NCI-H345 (cell line): ENCODE results near the gene LMOD3.

Experiments used
- DNase-seq: peaks from one replicate; lab custom pipeline; 2025; lab: John Stamatoyannopoulos, UW

LMOD3 gene

DNA sequence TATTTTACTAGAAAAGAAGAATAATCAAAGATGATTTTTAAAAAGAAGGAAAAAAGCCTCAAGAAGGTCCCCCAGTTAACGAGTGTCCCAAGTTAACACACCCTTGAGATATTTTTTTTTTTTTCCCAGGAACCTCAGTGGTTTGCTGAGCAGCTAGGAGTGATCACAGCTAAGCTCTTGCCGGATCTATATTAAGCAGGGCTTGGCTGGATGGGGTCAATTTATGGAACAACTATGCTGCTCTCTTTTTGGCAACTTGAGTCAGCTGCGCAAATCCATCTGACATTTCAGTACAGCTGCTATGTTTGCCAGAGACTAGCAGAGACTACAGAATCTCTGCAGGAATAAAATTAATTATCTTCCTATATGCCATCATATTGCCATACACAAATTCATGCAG is at the start of gene LMOD3:
TSS of gene LMOD3 (minus strand) at position 193 of the 400 bp plus-strand sequence. CDS start 209 bp downstream, outside the sequence.
- DNase-seq = no peak

DNA sequence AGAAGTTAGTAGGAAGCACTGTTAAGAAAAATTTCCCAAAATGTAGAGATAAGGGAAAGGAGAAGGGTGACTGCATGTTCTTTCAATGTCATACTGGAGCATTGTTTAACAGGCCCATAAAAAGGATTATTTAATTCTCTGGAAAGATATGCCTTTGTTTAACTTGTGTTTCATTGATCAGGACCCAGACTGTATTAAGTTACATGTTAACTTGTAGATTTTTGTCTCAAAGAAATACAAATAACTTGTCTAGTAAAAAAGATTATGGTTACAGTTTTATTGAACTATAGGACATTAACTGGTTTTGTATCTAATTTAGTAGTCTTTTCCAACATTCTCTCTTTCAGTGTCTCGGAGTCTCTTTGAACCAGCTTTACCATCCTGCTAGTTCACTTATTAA is 49.7 kb upstream of the LMOD3 start:
- DNase-seq = no peak

DNA sequence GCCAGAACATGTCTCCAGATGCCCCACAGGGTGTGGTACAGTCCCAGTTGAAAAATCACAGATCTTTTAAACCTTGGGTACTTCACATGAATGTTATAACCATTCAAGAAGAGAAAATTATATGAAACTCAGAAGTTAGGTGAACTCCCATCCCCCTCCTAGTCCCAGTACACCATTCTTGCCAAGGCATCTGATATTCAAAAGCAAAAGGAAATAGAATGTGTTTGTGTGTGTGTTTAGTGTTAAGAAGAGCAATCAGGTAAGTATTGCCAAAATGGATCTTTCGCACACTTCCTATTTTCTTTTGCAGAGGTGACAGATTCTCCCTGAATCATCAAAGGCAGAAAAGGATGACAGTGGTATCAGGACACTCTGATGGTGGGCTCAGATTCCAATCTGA is 44.1 kb upstream of the LMOD3 start:
- no peak for DNase-seq

DNA sequence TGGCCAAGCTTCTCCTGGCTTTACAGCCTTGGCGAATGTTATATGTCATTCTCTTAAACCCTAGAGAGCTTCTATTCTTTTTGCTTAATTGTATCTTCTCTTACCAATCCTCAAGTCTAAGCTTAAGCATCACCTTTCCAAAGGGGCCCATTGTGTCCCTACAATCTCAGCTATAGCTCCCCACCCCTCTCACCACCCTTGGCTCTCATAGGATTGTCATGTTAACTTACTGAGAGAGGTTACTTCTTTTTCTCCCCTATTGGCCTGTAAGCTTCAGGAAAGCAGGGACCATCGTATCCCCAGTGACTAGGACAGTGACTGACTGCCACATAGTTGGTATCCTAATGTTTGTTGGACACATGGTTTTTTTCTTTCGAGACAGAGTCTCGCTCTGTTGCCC is 43.3 kb upstream of the LMOD3 start:
- no peak for DNase-seq

- DNase-seq = no peak
Measured at GRCh38 chr3:69164296-69164695, 41.9 kb upstream of the LMOD3 start.

- DNase-seq = no peak
Measured at GRCh38 chr3:69162308-69162980, 40.0 kb upstream of the LMOD3 start.

DNA sequence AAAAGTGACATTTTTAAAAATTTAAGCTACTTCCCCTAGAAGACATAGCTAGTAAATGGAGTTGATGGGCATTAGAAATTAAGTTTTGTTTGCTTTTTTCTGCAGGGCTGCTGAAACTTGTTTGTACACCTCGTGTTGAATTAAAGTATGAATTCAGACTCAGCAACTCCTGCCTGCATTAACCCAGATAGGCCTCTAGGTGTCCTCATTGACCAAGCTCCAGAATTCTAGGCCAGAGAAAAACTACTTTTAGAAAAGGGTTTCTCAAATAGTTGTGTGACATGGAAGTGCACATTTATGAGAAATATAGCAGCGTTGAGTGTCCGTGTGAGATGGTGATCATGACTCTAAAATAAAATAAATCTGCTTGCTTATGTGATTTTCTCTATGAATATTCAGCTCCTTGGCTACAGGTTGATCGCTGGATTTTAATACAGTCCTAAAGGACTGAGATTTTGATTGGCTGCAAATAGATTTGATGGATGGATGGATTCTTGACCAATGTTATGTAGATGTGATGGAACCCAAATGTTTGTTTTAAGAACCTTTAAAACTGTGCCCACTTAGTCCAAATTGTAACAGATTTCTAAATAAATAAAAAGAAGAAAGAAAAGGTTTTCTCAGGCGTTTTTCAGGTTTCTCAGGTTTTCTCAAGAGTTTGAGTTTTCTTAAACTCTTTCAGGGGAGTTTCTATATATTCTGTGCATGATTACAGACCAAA is 39.4 kb upstream of the LMOD3 start:
- DNase-seq = peak; percentile 28

- no peak for DNase-seq
Measured at GRCh38 chr3:69160525-69160924, 38.1 kb upstream of the LMOD3 start.

DNA sequence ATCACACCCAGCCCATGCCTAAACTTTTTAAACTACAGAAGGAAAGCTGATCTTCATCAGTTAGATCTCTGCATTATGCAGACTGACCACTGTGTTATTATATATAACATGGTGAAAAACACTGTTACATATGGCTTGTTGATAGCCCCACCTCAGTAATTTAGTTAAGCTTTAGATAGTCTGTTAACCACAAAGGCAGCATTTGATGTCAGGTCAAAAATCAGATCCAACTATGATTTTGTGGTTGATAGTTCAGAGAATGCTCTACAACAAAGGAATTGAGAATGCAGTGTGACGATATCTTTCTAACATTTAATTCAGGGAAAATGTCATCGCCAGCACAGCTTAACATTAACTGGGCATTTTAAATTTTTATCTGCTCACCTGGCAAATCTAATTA is 37.7 kb upstream of the LMOD3 start:
- no peak for DNase-seq

- DNase-seq = no peak
Measured at GRCh38 chr3:69149586-69149985, 27.2 kb upstream of the LMOD3 start.

DNA sequence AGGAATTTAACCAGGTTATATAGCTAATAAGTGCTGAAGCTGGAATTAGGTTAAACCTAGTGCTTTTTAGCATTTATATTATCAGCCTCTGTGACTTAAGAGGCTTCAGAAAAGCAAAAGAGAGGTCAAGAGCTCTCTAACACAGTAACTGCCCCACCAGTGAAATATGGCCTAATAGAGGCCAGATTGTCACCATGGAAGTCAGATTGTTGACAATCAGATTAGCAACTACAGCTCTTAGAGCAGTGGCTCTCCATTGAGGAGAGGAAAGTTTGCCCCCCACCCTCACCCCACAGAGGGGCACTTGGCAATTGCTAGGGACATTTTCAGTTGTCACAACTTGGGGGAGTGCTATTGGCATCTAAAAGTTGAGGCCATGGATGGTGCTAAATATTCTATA is 23.3 kb upstream of the LMOD3 start:
- no peak for DNase-seq

GRCh38 chr3:69144631-69145245 is 22.3 kb upstream of the LMOD3 start:
- DNase-seq = peak; percentile 76

- peak; percentile 26 for DNase-seq
Measured at GRCh38 chr3:69143612-69144011, 21.2 kb upstream of the LMOD3 start.

DNA sequence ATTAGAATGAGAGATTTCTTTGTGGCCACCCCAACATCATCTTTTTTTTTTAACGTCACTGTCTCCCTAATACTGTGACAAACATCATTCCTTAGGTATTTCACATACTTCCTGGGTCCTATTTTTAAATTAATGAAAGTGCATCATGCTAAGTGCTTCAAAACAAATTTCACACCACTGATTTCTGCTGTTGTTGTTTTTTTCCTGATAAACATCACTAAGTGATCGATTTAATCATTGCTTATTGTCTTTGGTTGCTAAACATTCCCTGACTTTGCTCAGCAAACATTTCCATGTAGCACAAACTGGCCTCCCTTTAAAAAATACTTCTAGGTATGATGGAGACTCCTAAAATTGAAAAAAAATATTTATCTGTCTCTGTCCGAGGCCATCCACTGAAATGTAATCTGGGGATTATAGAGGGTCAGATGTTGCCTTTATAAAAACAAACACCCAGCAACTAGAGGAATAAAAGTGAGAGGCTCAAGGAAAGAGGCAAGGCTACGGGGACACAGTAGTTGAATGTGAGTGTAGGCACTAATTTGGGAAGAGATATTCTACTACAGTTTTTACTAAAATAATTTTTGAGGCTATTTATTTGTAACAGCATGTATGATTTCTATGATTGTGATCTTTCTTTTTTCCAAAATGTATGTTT is 20.5 kb upstream of the LMOD3 start:
- no peak for DNase-seq

GRCh38 chr3:69142090-69142489 is 19.7 kb upstream of the LMOD3 start:
- DNase-seq = no peak

DNA sequence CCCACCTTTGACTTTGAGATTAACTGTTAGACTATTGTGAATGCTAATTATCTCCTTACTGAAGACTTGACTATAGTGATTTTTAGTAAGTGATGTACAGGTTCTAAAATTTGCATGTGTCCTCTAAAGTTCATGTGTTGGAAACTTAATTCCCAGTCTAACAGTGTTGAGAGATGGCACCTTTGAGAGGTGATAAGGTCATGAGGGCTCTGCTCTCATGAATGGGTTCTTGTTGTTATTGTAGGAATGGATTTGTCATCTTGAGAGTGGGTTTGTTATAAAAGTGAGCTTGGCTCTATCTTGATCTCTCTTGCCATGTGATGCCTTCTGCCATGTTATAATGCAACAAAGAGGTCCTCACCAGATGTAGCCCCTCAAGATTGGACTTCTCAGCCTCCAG is 18.9 kb upstream of the LMOD3 start:
- DNase-seq = no peak

- no peak for DNase-seq
Measured at GRCh38 chr3:69137412-69137811, 15.0 kb upstream of the LMOD3 start.

GRCh38 chr3:69137005-69137404 is 14.6 kb upstream of the LMOD3 start:
- no peak for DNase-seq

DNA sequence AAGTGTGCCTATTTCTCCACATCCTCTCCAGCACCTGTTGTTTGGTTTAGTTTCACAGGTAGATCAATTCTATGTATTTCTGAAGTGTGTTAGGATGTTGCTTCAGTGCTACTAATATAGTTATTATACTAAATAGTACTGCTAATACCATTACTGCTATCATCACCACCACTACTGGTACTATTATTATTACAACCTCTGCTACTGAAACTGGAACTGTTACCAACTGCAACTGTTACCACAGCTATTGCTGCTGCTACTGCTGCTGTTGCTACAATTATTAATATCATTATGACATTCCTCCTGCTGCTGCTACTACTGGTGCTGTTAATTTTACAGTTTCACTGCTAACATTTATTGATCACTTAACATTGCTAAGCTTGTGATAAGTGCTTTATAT is 8.3 kb upstream of the LMOD3 start:
- DNase-seq = no peak

- DNase-seq = no peak
Measured at GRCh38 chr3:69129531-69129930, 7.1 kb upstream of the LMOD3 start.

GRCh38 chr3:69128509-69128908 is 6.1 kb upstream of the LMOD3 start:
- DNase-seq = no peak

- no peak for DNase-seq
Measured at GRCh38 chr3:69126999-69127398, 4.6 kb upstream of the LMOD3 start.

DNA sequence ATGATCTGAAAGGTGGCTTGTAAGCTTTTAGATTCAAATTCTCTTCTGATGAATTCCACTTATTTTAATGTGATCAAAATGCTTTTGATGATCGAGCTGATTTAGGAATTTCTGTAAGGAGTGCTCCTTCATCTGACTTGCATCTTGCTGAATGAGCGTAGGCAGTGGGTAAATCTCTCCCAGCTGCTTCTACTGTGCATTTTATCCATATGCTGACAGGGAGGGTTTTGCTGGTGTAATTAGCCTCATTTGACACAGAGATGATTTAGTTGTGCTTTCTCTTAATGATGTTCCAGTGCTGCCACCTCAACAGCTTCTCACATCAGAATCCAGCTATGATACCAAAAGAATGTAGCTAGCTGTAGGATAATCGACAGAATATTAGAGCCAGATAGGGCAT is 3.8 kb upstream of the LMOD3 start:
- no peak for DNase-seq
